PC-3 (cell line): Measurements from ENCODE around the gene E2F3.

Experiments used
- EZH2 ChIP-seq: fragments of 300-600 bp; sonication (generic); IDR thresholded peaks from one replicate; pipeline ENCODE4 v1.6.1; 2017; ENCODE audit warnings: antibody characterized with exemption, mild to moderate bottlenecking, low read length; ENCODE audit not compliant: unreplicated experiment
- TF ChIP-seq, protein P1 (sequence below): fragments of 300-600 bp; sonication (generic); conservative IDR thresholded peaks from 2 replicates; pipeline ENCODE4 v1.5.1; 2017; ENCODE audit warnings: antibody characterized with exemption, low read depth, mild to moderate bottlenecking, low read length

DNA sequence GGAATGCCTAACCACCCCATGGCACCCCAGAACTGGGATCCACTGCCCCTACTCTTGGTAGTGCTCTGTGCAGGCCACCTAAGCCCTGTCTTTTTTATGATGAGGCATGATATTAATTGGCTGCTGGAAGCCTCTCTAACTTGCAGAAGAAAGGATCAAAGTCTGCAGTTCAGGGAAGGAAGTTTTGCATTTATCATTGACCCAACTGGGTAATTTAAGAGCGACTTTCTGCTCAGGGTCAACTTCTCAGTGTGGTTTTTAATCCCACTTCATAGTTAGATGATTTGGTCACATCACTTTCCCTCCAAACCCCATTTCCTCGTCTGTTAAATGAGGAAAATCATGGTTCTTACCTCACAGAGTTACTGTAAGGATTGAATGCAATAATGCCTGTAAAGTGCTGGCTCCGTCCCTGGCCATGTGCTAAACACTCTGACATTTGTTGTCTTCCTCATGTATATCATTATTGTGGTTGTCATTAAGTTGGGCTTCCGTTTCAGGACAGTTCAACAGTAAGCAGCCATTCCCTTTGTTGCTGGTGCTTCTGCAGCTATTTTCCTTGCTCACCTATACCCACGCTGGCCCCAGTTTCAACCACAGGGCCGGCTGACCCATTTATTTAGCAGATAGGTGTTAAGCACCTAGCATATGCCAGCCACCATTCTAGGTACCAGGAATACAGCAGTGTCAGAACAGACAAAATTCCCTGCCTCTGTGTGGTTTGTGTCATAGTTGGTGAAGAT, 14.2 kb downstream of the E2F3 start:
- TF ChIP-seq, protein P1, sequence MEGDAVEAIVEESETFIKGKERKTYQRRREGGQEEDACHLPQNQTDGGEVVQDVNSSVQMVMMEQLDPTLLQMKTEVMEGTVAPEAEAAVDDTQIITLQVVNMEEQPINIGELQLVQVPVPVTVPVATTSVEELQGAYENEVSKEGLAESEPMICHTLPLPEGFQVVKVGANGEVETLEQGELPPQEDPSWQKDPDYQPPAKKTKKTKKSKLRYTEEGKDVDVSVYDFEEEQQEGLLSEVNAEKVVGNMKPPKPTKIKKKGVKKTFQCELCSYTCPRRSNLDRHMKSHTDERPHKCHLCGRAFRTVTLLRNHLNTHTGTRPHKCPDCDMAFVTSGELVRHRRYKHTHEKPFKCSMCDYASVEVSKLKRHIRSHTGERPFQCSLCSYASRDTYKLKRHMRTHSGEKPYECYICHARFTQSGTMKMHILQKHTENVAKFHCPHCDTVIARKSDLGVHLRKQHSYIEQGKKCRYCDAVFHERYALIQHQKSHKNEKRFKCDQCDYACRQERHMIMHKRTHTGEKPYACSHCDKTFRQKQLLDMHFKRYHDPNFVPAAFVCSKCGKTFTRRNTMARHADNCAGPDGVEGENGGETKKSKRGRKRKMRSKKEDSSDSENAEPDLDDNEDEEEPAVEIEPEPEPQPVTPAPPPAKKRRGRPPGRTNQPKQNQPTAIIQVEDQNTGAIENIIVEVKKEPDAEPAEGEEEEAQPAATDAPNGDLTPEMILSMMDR: no peak
- no peak for TF ChIP-seq EZH2
